ENCODE measurements around the gene SLC1A4. TPM values are rescaled to one million over a fixed set of nuclear protein-coding genes. Genes with fewer than 3 reads are reported as not detected.

SLC1A4 gene
- total and polyA plus RNA-seq, 2 experiments from 2014 or later, result 27.4 to 51.9 TPM

DNA sequence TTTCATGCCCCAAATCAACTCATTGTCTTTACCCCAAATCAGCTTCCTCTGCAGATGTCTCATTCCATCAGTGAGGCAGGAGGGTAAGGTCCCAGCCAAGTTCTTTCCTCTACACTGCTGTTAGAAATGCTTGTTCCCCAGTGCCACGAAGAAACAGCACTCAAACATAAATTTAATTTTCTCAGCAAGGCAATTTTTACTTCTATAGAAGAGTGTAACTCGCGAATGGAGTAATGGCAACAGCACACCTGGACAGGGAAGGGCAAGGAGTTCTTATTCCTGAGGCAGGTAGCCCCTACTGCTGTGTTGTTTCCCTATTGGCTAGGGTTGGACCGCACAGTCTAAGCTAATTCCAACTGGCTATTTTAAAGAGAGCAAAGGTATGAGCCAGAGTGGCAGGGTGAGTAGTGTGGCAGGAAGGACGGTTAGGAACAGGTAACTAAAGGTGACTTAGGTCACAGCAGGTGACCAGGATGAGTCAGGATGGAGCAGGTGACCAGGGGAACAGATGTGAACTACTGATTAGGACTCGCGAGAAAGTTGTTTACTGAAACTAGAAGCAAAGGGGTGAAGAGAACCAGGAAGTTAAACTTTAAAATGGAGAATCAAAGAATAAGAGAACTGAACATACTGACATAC, 55.0 kb downstream of the SLC1A4 start:
- in situ Hi-C loops (cut with MboI), result loop anchor here (25.0 kb wide), 2 partner anchors 457 to 707 kb away; no protein-coding TSS in a partner anchor
- H3K27me3 ChIP-seq (replicated peaks; ENCODE audit: insufficient read depth), result no peaks in the 10 kb centered on the region
- H3K27ac ChIP-seq, result no peak overlapping the region
- H3K4me3 ChIP-seq, result no peak overlapping the region
- no peak overlapping the region for H3K4me2 ChIP-seq (ENCODE audit: unreplicated experiment)
- WGBS, 2 experiments (ENCODE audit: low coverage in 1 of 2, low lambda C conversion rate in 2 of 2, missing lambda C conversion rate in 2 of 2), result 86 to 88% methylated on average over 7 of the region's 7 CpGs
- no peaks in the 10 kb centered on the region for H3K4me1 ChIP-seq (ENCODE audit: insufficient read depth)
- DNase-seq, result no peak
- H3K9me2 ChIP-seq (ENCODE audit: insufficient read depth), result no peaks in the 10 kb centered on the region
- H3F3A ChIP-seq (ENCODE audit: insufficient read depth), result no peaks in the 10 kb centered on the region
- no peaks in the 10 kb centered on the region for H4K20me1 ChIP-seq (ENCODE audit: insufficient read depth)
- H3K36me3 ChIP-seq (ENCODE audit: low read depth), result no peaks in the 10 kb centered on the region
- no peaks in the 10 kb centered on the region for H3K9me3 ChIP-seq (ENCODE audit: low read depth)
- no peaks in the 10 kb centered on the region for H3K79me2 ChIP-seq (ENCODE audit: insufficient read depth)
- H3K9ac ChIP-seq, result no peak overlapping the region
- TF ChIP-seq EZH2 (IDR thresholded peaks at IDR 0.05; ENCODE audit: insufficient read depth, poor library complexity, severe bottlenecking), result no peak
- TF ChIP-seq EZH2phosphoT487 (IDR thresholded peaks at IDR 0.05; ENCODE audit: insufficient read depth, low read depth), result no peak
- no peak overlapping the region for H2AFZ ChIP-seq

DNA sequence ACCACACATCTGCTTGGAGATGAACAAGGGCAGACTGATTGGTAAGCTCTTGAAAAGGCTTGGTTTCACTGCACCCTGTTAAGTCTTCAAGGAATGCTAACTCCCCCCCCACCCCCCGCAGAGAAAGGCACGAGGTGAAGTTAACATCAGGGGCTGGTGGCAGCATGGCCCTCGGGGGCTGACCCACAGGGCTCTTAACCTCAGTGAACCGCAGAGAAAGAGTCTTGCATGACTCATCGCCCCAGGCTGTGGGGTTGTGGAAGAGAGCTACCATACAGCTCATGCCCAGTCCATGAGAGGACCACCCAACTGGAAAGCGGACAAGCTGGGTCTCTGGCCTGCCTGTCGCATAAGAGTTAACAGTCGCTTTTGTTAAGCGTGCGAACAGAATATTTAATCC, 56.5 kb downstream of the SLC1A4 start:
- H3K79me2 ChIP-seq (ENCODE audit: insufficient read depth), result no peaks in the 10 kb centered on the region
- H3K4me2 ChIP-seq (ENCODE audit: unreplicated experiment), result no peak overlapping the region
- no peak for DNase-seq
- H3K27me3 ChIP-seq (replicated peaks; ENCODE audit: insufficient read depth), result no peaks in the 10 kb centered on the region
- H3K36me3 ChIP-seq (ENCODE audit: low read depth), result no peaks in the 10 kb centered on the region
- no peak overlapping the region for H3K4me3 ChIP-seq
- in situ Hi-C loops (cut with MboI), result loop anchor here (5.0 to 25.0 kb wide), 3 partner anchors 128 to 708 kb away; no protein-coding TSS in a partner anchor
- H3K9me2 ChIP-seq (ENCODE audit: insufficient read depth), result no peaks in the 10 kb centered on the region
- H3K4me1 ChIP-seq (ENCODE audit: insufficient read depth), result no peaks in the 10 kb centered on the region
- H3K9ac ChIP-seq, result no peak overlapping the region
- H2AFZ ChIP-seq, result no peak overlapping the region
- WGBS, 2 experiments (ENCODE audit: low coverage in 1 of 2, low lambda C conversion rate in 2 of 2, missing lambda C conversion rate in 2 of 2), result 55 to 59% methylated on average over 10 of the region's 10 CpGs
- H3K27ac ChIP-seq, result no peak overlapping the region
- TF ChIP-seq EZH2phosphoT487 (IDR thresholded peaks at IDR 0.05; ENCODE audit: insufficient read depth, low read depth) (no peak), EZH2 (IDR thresholded peaks at IDR 0.05; ENCODE audit: insufficient read depth, poor library complexity, severe bottlenecking) (no peak)
- no peaks in the 10 kb centered on the region for H3F3A ChIP-seq (ENCODE audit: insufficient read depth)
- no peaks in the 10 kb centered on the region for H3K9me3 ChIP-seq (ENCODE audit: low read depth)
- no peaks in the 10 kb centered on the region for H4K20me1 ChIP-seq (ENCODE audit: insufficient read depth)

DNA sequence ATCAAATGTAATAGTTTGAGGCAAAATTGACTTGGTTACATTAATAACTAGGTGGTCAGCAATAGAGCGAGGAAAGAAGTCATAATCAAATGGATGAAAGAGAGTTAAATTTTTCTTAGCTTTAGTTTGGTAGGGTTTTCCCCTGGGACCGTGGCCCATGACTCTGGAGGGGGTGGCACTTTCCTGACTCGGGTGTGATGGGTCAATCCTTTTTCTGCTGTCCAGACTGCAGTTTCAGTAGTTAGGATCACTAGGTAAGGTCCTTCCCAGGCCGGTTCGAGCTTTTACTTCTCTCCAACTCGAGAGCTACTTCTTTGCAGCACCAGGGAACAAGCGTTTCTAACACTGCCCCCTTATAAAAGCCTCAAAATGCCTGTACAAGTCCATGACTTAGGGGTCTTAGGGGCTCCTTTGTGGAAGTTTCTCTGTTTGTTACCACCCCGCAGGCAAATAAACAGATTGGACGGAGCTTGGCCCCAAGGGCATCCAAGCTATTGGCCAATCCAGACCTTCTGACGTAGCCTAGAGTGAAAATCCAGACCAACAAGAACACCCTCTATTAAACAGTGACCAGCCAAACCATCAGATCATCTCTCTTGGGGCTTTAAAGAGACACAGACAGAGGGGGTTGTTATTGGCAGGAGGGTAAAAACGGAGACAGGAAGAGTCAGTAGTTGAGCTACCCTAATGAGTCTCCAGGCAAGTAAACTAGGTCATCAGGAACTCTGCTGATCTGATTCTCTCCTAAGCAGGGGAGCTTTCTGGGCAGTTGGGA, 57.6 kb downstream of the SLC1A4 start:
- DNase-seq, result no peak
- no peak overlapping the region for H3K27ac ChIP-seq
- H3K79me2 ChIP-seq (ENCODE audit: insufficient read depth), result no peaks in the 10 kb centered on the region
- H2AFZ ChIP-seq, result no peak overlapping the region
- no peak overlapping the region for H3K4me2 ChIP-seq (ENCODE audit: unreplicated experiment)
- in situ Hi-C loops (cut with MboI), result loop anchor here (5.0 to 25.0 kb wide), 3 partner anchors 130 to 710 kb away; no protein-coding TSS in a partner anchor
- H4K20me1 ChIP-seq (ENCODE audit: insufficient read depth), result no peaks in the 10 kb centered on the region
- no peak for TF ChIP-seq EZH2phosphoT487 (IDR thresholded peaks at IDR 0.05; ENCODE audit: insufficient read depth, low read depth)
- no peak for TF ChIP-seq EZH2 (IDR thresholded peaks at IDR 0.05; ENCODE audit: insufficient read depth, poor library complexity, severe bottlenecking)
- H3K36me3 ChIP-seq (ENCODE audit: low read depth), result no peaks in the 10 kb centered on the region
- H3K9me2 ChIP-seq (ENCODE audit: insufficient read depth), result no peaks in the 10 kb centered on the region
- no peak overlapping the region for H3K4me3 ChIP-seq
- H3K27me3 ChIP-seq (replicated peaks; ENCODE audit: insufficient read depth), result no peaks in the 10 kb centered on the region
- H3K9me3 ChIP-seq (ENCODE audit: low read depth), result no peaks in the 10 kb centered on the region
- no peaks in the 10 kb centered on the region for H3F3A ChIP-seq (ENCODE audit: insufficient read depth)
- no peaks in the 10 kb centered on the region for H3K4me1 ChIP-seq (ENCODE audit: insufficient read depth)
- no peak overlapping the region for H3K9ac ChIP-seq
- 80 to 83% methylated on average over 11 of the region's 11 CpGs for WGBS, 2 experiments (ENCODE audit: low coverage in 1 of 2, low lambda C conversion rate in 2 of 2, missing lambda C conversion rate in 2 of 2)

DNA sequence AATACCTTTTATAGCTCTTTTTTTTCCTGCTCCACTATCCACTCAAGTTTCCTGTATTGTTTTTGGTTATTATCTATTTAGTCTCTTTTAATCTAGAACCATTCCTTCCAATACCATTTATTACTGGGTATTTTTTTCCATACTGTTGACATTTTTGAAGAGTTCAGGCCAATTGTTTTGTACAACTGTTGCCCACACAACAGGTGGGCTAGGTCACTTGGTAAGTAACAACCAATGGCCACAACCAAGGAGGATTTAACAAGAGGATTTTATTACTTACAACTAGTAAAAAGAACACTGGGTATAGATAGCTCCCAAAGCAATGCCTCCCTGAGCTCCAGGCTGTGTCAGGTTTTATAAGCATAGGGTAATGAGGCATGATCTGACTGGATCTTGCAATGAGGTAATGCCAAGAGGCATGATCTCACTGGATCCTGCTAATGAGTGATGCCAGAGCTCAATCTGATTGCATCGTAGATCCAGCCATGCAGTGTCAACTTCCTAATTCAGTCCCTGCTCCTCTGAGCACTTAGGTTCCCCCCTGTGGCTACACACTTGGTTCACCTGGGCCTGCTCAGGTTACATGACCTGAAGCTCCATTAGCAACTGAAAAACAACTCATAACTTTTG, 59.9 kb downstream of the SLC1A4 start:
- H3K4me2 ChIP-seq (ENCODE audit: unreplicated experiment), result no peak overlapping the region
- no peaks in the 10 kb centered on the region for H3K4me1 ChIP-seq (ENCODE audit: insufficient read depth)
- no peaks in the 10 kb centered on the region for H3K9me3 ChIP-seq (ENCODE audit: low read depth)
- TF ChIP-seq EZH2 (IDR thresholded peaks at IDR 0.05; ENCODE audit: insufficient read depth, poor library complexity, severe bottlenecking), result no peak
- TF ChIP-seq EZH2phosphoT487 (IDR thresholded peaks at IDR 0.05; ENCODE audit: insufficient read depth, low read depth), result no peak
- no peak overlapping the region for H3K9ac ChIP-seq
- no peaks in the 10 kb centered on the region for H3K9me2 ChIP-seq (ENCODE audit: insufficient read depth)
- H3F3A ChIP-seq (ENCODE audit: insufficient read depth), result no peaks in the 10 kb centered on the region
- in situ Hi-C loops (cut with MboI), result loop anchor here (5.0 to 25.0 kb wide), 3 partner anchors 132 to 712 kb away; no protein-coding TSS in a partner anchor
- H3K79me2 ChIP-seq (ENCODE audit: insufficient read depth), result no peaks in the 10 kb centered on the region
- DNase-seq, result no peak
- 71 to 82% methylated on average over 1 of the region's 1 CpG for WGBS, 2 experiments (ENCODE audit: low coverage in 1 of 2, low lambda C conversion rate in 2 of 2, missing lambda C conversion rate in 2 of 2)
- H3K4me3 ChIP-seq, result no peak overlapping the region
- H2AFZ ChIP-seq, result no peak overlapping the region
- no peak overlapping the region for H3K27ac ChIP-seq
- no peaks in the 10 kb centered on the region for H4K20me1 ChIP-seq (ENCODE audit: insufficient read depth)
- H3K27me3 ChIP-seq (replicated peaks; ENCODE audit: insufficient read depth), result no peaks in the 10 kb centered on the region
- no peaks in the 10 kb centered on the region for H3K36me3 ChIP-seq (ENCODE audit: low read depth)
